Fibroblast of lung (primary cell): Measurements from ENCODE around the gene TRIP13. TPM values are rescaled to one million over a fixed set of nuclear protein-coding genes. Genes with fewer than 3 reads are reported as not detected.

Experiments
- DNase-seq, 2 donors: peaks; one replicate each; pipeline versions ENCODE4 v3.0.0 to v3.0.0-alpha.2; 2010; ENCODE audit warnings: low read depth in 2 of 2
- H2AFZ ChIP-seq: 2 replicates; pipeline ENCODE4 v1.5.1; 2012; ENCODE audit warnings: low read length, control low read depth, inconsistent platforms
- H3K27ac ChIP-seq: 2 replicates; pipeline ENCODE4 v1.5.1; 2011; ENCODE audit warnings: low read length, control low read depth; ENCODE audit not compliant: insufficient read depth
- H3K27me3 ChIP-seq: 2 replicates; pipeline ENCODE4 v1.5.1; 2011; ENCODE audit warnings: mild to moderate bottlenecking, low read length; ENCODE audit not compliant: control insufficient read depth, insufficient read depth
- H3K36me3 ChIP-seq: 2 replicates; pipeline ENCODE4 v1.5.1; 2011; ENCODE audit warnings: low read length; ENCODE audit not compliant: control insufficient read depth, insufficient read depth
- H3K4me1 ChIP-seq: 2 replicates; pipeline ENCODE4 v1.5.1; 2011; ENCODE audit warnings: low read length; ENCODE audit not compliant: control insufficient read depth, insufficient read depth; ENCODE audit errors: extremely low read depth
- H3K4me2 ChIP-seq: 2 replicates; pipeline ENCODE4 v1.5.1; 2011; ENCODE audit warnings: low read length, control low read depth; ENCODE audit not compliant: insufficient read depth; ENCODE audit errors: extremely low read depth
- H3K4me3 ChIP-seq, 4 experiments: fragments of 200-600 bp in 1 of 4; sonication (generic) in 1 of 4; replicated peaks in 1 of 4; 2 replicates each; pipeline ENCODE4 v1.5.1; 2011 to 2016; ENCODE audit warnings: low read length in 4 of 4, low read depth in 3 of 4, mild to moderate bottlenecking in 3 of 4, control low read depth in 2 of 4, inconsistent platforms in 1 of 4, mixed read lengths in 1 of 4; ENCODE audit not compliant: insufficient read depth in 1 of 4; ENCODE audit errors: control extremely low read depth in 1 of 4
- H3K79me2 ChIP-seq: 2 replicates; pipeline ENCODE4 v1.5.1; 2012; ENCODE audit warnings: mild to moderate bottlenecking, low read length, inconsistent platforms; ENCODE audit not compliant: control insufficient read depth, insufficient read depth
- H3K9ac ChIP-seq: 2 replicates; pipeline ENCODE4 v1.5.1; 2011; ENCODE audit warnings: mild to moderate bottlenecking, low read length, control low read depth; ENCODE audit not compliant: insufficient read depth
- H3K9me3 ChIP-seq: 2 replicates; pipeline ENCODE4 v1.5.1; 2012; ENCODE audit warnings: low read depth, low read length; ENCODE audit not compliant: control insufficient read depth, insufficient read depth
- H4K20me1 ChIP-seq: 2 replicates; pipeline ENCODE4 v1.5.1; 2011; ENCODE audit warnings: low read length; ENCODE audit not compliant: control insufficient read depth, insufficient read depth; ENCODE audit errors: extremely low read depth
- CTCF ChIP-seq, 2 donors: IDR thresholded peaks in 1 of 2; conservative IDR thresholded peaks in 1 of 2; 1 replicate in 1 of 2; 2 replicates in 1 of 2; pipeline ENCODE4 v1.5.1; 2011 to 2012; ENCODE audit warnings: low read length in 2 of 2, control low read depth in 1 of 2, inconsistent platforms in 1 of 2, low read depth in 1 of 2, mild to moderate bottlenecking in 1 of 2
- EZH2 ChIP-seq: IDR thresholded peaks from 2 replicates; pipeline ENCODE4 v1.5.1; 2012; ENCODE audit warnings: low read length, control low read depth, mild to moderate bottlenecking; ENCODE audit errors: missing control alignments
- polyA plus RNA-seq, 2 donors: library from polyadenylated mRNA; depleted of rRNA in 1 of 2; stranded (reverse) in 1 of 2; unstranded in 1 of 2; fragments of >200 nt; gene quantifications; 2 replicates each; pipeline ENCODE4 v1.2.1, GENCODE V29; 2011 to 2012; ENCODE audit warnings: missing spikeins in 1 of 2
- total RNA-seq: library from RNA; depleted of rRNA; stranded (reverse); fragments of >200 nt; gene quantifications from 2 replicates; pipeline ENCODE4 v1.2.1, GENCODE V29; 2014

Gene TRIP13
- total and polyA plus RNA-seq, 2 donors (not counting 1 experiment from before 2014, with no cell fraction given): 7.4 to 11.7 TPM

DNA sequence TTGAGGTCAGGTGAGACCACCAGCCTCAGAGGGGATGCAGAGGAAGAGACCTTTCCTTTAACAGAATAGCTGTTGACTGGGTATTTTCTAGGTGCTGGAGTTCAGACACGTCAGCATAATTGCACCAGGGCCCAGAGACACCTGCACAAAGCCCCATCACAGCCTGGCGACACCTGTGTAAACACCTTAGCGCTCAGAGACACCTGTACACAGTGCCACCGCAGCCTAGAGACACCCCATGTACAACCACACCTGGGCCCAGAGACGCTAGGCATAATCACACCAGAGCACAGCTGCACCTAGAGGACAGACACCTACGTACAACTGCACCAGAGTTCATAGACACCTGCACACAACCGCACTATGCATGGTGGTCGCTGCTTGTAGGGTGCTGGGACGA is 1.0 kb downstream of the TRIP13 start:
- Histone ChIP-seq H3K9ac (no peak overlapping the region), H3K79me2 (peaks cover 38% of the 10 kb centered on the region), H2AFZ (no peak overlapping the region), H3K36me3 (peaks cover 11% of the 10 kb centered on the region), H3K9me3 (no peaks in the 10 kb centered on the region), H3K4me3 (peak overlapping the region; percentile 50 to 96 (median 78)), H3K4me1 (peaks cover 4% of the 10 kb centered on the region), H3K4me2 (peak overlapping the region; percentile 93), H3K27ac (no peak overlapping the region), H3K27me3 (no peaks in the 10 kb centered on the region), H4K20me1 (no peaks in the 10 kb centered on the region)
- no peak for DNase-seq
- TF ChIP-seq CTCF (conservative IDR thresholded peaks at IDR 0.05 in 1 of 2, IDR thresholded peaks at IDR 0.05 in 1 of 2; ENCODE audit: low read depth in 1 of 2, low read length in 2 of 2) (no peak), EZH2 (no peak)

GRCh38 chr5:900781-901180 is 8.1 kb downstream of the TRIP13 start:
- H4K20me1 ChIP-seq: no peaks in the 10 kb centered on the region
- H3K36me3 ChIP-seq: peaks cover 7% of the 10 kb centered on the region
- no peak for DNase-seq
- no peaks in the 10 kb centered on the region for H3K79me2 ChIP-seq
- no peak overlapping the region for H3K27ac ChIP-seq
- H3K4me3 ChIP-seq: no peak overlapping the region
- TF ChIP-seq CTCF (conservative IDR thresholded peaks at IDR 0.05 in 1 of 2, IDR thresholded peaks at IDR 0.05 in 1 of 2; ENCODE audit: low read depth in 1 of 2, low read length in 2 of 2) (no peak), EZH2 (no peak)
- H3K9me3 ChIP-seq: no peaks in the 10 kb centered on the region
- H2AFZ ChIP-seq: no peak overlapping the region
- H3K27me3 ChIP-seq: no peaks in the 10 kb centered on the region
- H3K9ac ChIP-seq: no peak overlapping the region
- H3K4me1 ChIP-seq: no peaks in the 10 kb centered on the region
- H3K4me2 ChIP-seq: no peak overlapping the region

- Histone ChIP-seq H3K79me2 (no peaks in the 10 kb centered on the region), H4K20me1 (no peaks in the 10 kb centered on the region), H3K4me2 (no peak overlapping the region), H3K9me3 (no peaks in the 10 kb centered on the region), H3K27me3 (no peaks in the 10 kb centered on the region), H2AFZ (no peak overlapping the region), H3K27ac (no peak overlapping the region), H3K4me3 (no peak overlapping the region), H3K36me3 (peaks cover 10% of the 10 kb centered on the region), H3K4me1 (no peaks in the 10 kb centered on the region), H3K9ac (no peak overlapping the region)
- no peak for DNase-seq
- no peak for TF ChIP-seq CTCF (conservative IDR thresholded peaks at IDR 0.05 in 1 of 2, IDR thresholded peaks at IDR 0.05 in 1 of 2; ENCODE audit: low read depth in 1 of 2, low read length in 2 of 2)
- TF ChIP-seq EZH2: no peak
Observed at GRCh38 chr5:902129-902916, 9.6 kb downstream of the TRIP13 start.
